ENCODE results near the gene FOXP1. TPM values are rescaled to one million over a fixed set of nuclear protein-coding genes. Genes with fewer than 3 reads are reported as not detected.
A peak's percentile ranks its signal among the peaks of the same experiment; 100 is the strongest.

Gene FOXP1
- total and polyA plus RNA-seq, 2 of the 13 experiments (the other 11 are each of a cell fraction or from before 2014, with no cell fraction given), result 40.4 to 59.0 TPM

- TF ChIP-seq, protein P1, sequence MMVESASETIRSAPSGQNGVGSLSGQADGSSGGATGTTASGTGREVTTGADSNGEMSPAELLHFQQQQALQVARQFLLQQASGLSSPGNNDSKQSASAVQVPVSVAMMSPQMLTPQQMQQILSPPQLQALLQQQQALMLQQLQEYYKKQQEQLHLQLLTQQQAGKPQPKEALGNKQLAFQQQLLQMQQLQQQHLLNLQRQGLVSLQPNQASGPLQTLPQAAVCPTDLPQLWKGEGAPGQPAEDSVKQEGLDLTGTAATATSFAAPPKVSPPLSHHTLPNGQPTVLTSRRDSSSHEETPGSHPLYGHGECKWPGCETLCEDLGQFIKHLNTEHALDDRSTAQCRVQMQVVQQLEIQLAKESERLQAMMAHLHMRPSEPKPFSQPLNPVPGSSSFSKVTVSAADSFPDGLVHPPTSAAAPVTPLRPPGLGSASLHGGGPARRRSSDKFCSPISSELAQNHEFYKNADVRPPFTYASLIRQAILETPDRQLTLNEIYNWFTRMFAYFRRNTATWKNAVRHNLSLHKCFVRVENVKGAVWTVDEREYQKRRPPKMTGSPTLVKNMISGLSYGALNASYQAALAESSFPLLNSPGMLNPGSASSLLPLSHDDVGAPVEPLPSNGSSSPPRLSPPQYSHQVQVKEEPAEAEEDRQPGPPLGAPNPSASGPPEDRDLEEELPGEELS (CRISPR knock-in tag; IDR thresholded peaks at IDR 0.05), result peak; percentile 64; the same call in 1 of the 2 replicates
- TF ChIP-seq ZNF850 (CRISPR knock-in tag; conservative IDR thresholded peaks at IDR 0.05), result no peak
- TF ChIP-seq POLR2AphosphoS5 (IDR thresholded peaks at IDR 0.05; ENCODE audit: low read depth, low read length), result no peak
- TF ChIP-seq FOXP1 (IDR thresholded peaks at IDR 0.05), result 0 out of 2 replicates have a peak, but pooled peaks have one; percentile 41
- peak; percentile 82 for TF ChIP-seq FOXP1 (CRISPR knock-in tag; IDR thresholded peaks at IDR 0.05)
- TF ChIP-seq, protein P2, sequence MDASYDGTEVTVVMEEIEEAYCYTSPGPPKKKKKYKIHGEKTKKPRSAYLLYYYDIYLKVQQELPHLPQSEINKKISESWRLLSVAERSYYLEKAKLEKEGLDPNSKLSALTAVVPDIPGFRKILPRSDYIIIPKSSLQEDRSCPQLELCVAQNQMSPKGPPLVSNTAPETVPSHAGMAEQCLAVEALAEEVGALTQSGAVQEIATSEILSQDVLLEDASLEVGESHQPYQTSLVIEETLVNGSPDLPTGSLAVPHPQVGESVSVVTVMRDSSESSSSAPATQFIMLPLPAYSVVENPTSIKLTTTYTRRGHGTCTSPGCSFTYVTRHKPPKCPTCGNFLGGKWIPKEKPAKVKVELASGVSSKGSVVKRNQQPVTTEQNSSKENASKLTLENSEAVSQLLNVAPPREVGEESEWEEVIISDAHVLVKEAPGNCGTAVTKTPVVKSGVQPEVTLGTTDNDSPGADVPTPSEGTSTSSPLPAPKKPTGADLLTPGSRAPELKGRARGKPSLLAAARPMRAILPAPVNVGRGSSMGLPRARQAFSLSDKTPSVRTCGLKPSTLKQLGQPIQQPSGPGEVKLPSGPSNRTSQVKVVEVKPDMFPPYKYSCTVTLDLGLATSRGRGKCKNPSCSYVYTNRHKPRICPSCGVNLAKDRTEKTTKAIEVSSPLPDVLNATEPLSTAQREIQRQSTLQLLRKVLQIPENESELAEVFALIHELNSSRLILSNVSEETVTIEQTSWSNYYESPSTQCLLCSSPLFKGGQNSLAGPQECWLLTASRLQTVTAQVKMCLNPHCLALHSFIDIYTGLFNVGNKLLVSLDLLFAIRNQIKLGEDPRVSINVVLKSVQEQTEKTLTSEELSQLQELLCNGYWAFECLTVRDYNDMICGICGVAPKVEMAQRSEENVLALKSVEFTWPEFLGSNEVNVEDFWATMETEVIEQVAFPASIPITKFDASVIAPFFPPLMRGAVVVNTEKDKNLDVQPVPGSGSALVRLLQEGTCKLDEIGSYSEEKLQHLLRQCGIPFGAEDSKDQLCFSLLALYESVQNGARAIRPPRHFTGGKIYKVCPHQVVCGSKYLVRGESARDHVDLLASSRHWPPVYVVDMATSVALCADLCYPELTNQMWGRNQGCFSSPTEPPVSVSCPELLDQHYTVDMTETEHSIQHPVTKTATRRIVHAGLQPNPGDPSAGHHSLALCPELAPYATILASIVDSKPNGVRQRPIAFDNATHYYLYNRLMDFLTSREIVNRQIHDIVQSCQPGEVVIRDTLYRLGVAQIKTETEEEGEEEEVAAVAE (CRISPR knock-in tag; IDR thresholded peaks at IDR 0.05; ENCODE audit: borderline replicate concordance), result no peak
Measured at GRCh38 chr3:71026634-71027578, 556.6 kb downstream of the FOXP1 start (continued).
